CD4-positive, alpha-beta memory T cell (primary cell): ENCODE measurements around the gene CPNE2. TPM values are rescaled to one million over a fixed set of nuclear protein-coding genes. Genes with fewer than 3 reads are reported as not detected.

Experiments used
- CTCF ChIA-PET: fragments of 350-600 bp; sonication (Branson Sonifier 250); formaldehyde crosslinking; loops from one replicate; lab custom pipeline; 2021; ENCODE audit warnings: inconsistent platforms; ENCODE audit not compliant: partially characterized antibody; lab: Charles Lee
- POLR2A ChIA-PET: fragments of 350-600 bp; sonication (Branson Sonifier 250); formaldehyde crosslinking; loops from one replicate; lab custom pipeline; 2021; ENCODE audit not compliant: partially characterized antibody; lab: Charles Lee
- DNase-seq, 5 donors: peaks; one replicate each; pipeline versions ENCODE4 v3.0.0 to v3.0.0-alpha.2; 2020 to 2022; ENCODE audit warnings: mixed read lengths in 1 of 5
- H3K27ac ChIP-seq: one replicate; pipeline ENCODE4 v1.7.0; 2013; ENCODE audit warnings: low read depth, low read length
- H3K27me3 ChIP-seq: 2 replicates; pipeline ENCODE4 v1.7.0; 2013; ENCODE audit warnings: mild to moderate bottlenecking, low read length, moderate library complexity; ENCODE audit not compliant: insufficient read depth
- H3K36me3 ChIP-seq: 2 replicates; pipeline ENCODE4 v1.7.0; 2013; ENCODE audit warnings: mild to moderate bottlenecking, low read length, moderate library complexity; ENCODE audit not compliant: insufficient read depth
- H3K4me1 ChIP-seq: 2 replicates; pipeline ENCODE4 v1.7.0; 2013; ENCODE audit warnings: mild to moderate bottlenecking, low read length, moderate library complexity; ENCODE audit not compliant: insufficient read depth
- H3K4me3 ChIP-seq, 2 donors: one replicate each; pipeline ENCODE4 v1.7.0; 2013; ENCODE audit warnings: low read length in 2 of 2, mild to moderate bottlenecking in 1 of 2
- H3K9me3 ChIP-seq, 2 donors: one replicate each; pipeline ENCODE4 v1.7.0; 2013; ENCODE audit warnings: low read length in 2 of 2, control low read depth in 1 of 2; ENCODE audit not compliant: control insufficient read depth in 1 of 2
- H3K27ac Mint-ChIP-seq, 7 donors: one replicate each; pipeline ENCODE4 v1.8.0; 2020 to 2021; ENCODE audit warnings: mixed read lengths in 7 of 7, mild to moderate bottlenecking in 6 of 7, inconsistent platforms in 3 of 7, moderate library complexity in 3 of 7
- H3K27me3 Mint-ChIP-seq, 2 donors: one replicate each; pipeline ENCODE4 v1.8.0; 2020 to 2021; ENCODE audit warnings: mixed read lengths in 2 of 2
- H3K36me3 Mint-ChIP-seq, 2 donors: one replicate each; pipeline ENCODE4 v1.8.0; 2020 to 2021; ENCODE audit warnings: mixed read lengths in 2 of 2, inconsistent platforms in 1 of 2, mild to moderate bottlenecking in 1 of 2
- H3K4me1 Mint-ChIP-seq, 4 donors: one replicate each; pipeline ENCODE4 v1.8.0; 2020 to 2021; ENCODE audit warnings: mixed read lengths in 4 of 4, mild to moderate bottlenecking in 1 of 4
- H3K4me3 Mint-ChIP-seq, 8 donors: one replicate each; pipeline ENCODE4 v1.8.0; 2020 to 2021; ENCODE audit warnings: mixed read lengths in 8 of 8, mild to moderate bottlenecking in 7 of 8, moderate library complexity in 6 of 8, inconsistent platforms in 3 of 8
- H3K9me3 Mint-ChIP-seq, 8 donors: one replicate each; pipeline ENCODE4 v1.8.0; 2020 to 2021; ENCODE audit warnings: mixed read lengths in 8 of 8, mild to moderate bottlenecking in 5 of 8, inconsistent platforms in 3 of 8, moderate library complexity in 1 of 8
- intact Hi-C: fragments of 100-400 bp; cut with micrococcal nuclease; formaldehyde crosslinking; loops from one replicate; pipeline ENCODE4 v1.15.1; 2023
- polyA plus RNA-seq, 2 donors: library from polyadenylated mRNA; unstranded; fragments of 300-500 nt; fragmentation: Illumina TruSeq; gene quantifications; one replicate each; pipeline ENCODE4 v1.2.3, GENCODE V29; 2021
- total RNA-seq, 2 experiments: library from RNA; stranded (reverse); gene quantifications; one replicate each; pipeline ENCODE4 v1.2.3, GENCODE V29; 2021

Gene CPNE2
- total and polyA plus RNA-seq, 4 experiments from 2014 or later, result 3.8 to 6.8 (median 5.4) TPM

DNA sequence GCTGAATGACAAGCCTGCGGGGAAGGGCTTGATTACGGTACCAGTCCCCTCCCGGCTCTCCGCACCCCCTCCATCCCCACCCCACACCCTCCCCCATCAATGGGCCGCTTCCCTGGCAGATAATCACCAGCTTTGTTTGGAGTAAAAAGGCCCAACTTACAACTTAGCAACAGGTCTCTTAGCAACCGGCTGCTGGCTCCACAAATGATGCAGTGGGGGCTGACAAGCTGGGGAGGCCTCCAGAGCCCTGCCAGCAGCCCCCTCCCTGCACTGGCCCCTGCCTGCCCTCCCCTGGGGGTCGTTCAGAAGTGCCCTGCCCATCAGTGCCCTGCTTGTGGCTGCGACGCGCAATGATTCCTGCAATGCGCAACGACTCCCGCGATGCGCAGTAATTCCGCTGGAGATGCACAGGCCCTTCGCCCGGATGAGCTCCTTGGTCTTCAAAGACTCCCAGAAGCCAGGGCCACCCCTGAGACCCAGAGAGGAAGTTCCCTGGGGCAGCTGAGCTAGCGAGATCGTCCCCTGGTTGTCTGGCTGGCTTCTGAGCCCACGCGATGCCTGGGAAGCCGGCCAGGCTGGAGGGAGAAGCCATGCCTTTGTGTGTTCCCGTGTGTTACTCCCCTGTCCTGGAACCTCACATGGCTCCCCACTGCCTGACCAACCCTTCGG lies 23.3 kb downstream of the CPNE2 start:
- H3K9me3 Mint-ChIP-seq, result no peaks in the 10 kb centered on the region
- Histone ChIP-seq H3K4me1 (no peaks in the 10 kb centered on the region), H3K27me3 (no peaks in the 10 kb centered on the region), H3K9me3 (no peaks in the 10 kb centered on the region), H3K36me3 (no peaks in the 10 kb centered on the region), H3K4me3 (no peak overlapping the region), H3K27ac (no peak overlapping the region)
- H3K4me1 Mint-ChIP-seq, result peaks cover 0 to 2% (median 0%) of the 10 kb centered on the region in 4 donors
- no peak overlapping the region for H3K4me3 Mint-ChIP-seq
- intact Hi-C loops, result no loop called here
- no peak for DNase-seq
- ChIA-PET POLR2A (no interaction called here), CTCF (no interaction called here)
- no peak overlapping the region for H3K27ac Mint-ChIP-seq
- H3K27me3 Mint-ChIP-seq, result no peaks in the 10 kb centered on the region
- no peaks in the 10 kb centered on the region for H3K36me3 Mint-ChIP-seq

DNA sequence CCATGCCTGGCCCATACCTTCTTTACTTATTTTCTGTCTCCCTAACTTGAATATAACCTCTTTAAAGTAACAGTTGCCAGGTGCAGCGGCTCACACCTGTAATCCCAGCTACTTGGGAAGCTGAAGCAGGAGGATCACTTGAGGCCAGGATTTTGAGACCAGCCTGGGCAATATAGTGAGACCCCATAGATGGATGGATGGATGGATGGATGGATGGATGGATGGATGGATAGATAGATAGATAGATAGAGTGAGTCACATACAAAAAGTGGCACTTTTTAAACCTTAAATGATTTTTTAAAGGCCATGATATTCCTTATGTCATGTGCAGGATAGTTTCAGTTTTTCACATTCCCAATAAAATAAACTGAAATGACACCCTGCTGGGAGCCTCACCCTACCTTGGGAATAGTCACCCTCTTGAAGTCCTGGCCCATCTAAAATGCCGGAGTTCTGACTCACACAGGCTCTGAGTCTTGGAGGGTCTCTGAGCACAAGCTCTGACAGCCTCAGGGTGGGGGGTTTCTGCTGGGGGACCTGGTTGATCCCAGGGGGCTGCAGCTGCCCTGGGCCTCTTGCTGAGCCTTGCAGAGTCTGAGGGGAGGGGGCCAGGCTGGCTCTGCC lies 26.2 kb downstream of the CPNE2 start:
- H3K9me3 ChIP-seq, result no peaks in the 10 kb centered on the region
- intact Hi-C loops, result no loop called here
- Mint-ChIP-seq H3K9me3 (no peaks in the 10 kb centered on the region), H3K36me3 (no peaks in the 10 kb centered on the region), H3K27me3 (no peaks in the 10 kb centered on the region), H3K4me3 (no peak overlapping the region), H3K27ac (peak overlapping the region in 2 of 7 donors; percentile 30 to 51), H3K4me1 (peaks cover 1 to 7% (median 5%) of the 10 kb centered on the region in 4 donors)
- H3K36me3 ChIP-seq, result no peaks in the 10 kb centered on the region
- no peaks in the 10 kb centered on the region for H3K27me3 ChIP-seq
- no peak overlapping the region for H3K4me3 ChIP-seq
- DNase-seq, result no peak
- H3K27ac ChIP-seq, result no peak overlapping the region
- H3K4me1 ChIP-seq, result peaks cover 6% of the 10 kb centered on the region
- ChIA-PET POLR2A (interaction anchor here (0.7 kb wide), 1 partner anchor 10 kb away, joined by 3 read pairs; no protein-coding TSS in a partner anchor), CTCF (no interaction called here)

DNA sequence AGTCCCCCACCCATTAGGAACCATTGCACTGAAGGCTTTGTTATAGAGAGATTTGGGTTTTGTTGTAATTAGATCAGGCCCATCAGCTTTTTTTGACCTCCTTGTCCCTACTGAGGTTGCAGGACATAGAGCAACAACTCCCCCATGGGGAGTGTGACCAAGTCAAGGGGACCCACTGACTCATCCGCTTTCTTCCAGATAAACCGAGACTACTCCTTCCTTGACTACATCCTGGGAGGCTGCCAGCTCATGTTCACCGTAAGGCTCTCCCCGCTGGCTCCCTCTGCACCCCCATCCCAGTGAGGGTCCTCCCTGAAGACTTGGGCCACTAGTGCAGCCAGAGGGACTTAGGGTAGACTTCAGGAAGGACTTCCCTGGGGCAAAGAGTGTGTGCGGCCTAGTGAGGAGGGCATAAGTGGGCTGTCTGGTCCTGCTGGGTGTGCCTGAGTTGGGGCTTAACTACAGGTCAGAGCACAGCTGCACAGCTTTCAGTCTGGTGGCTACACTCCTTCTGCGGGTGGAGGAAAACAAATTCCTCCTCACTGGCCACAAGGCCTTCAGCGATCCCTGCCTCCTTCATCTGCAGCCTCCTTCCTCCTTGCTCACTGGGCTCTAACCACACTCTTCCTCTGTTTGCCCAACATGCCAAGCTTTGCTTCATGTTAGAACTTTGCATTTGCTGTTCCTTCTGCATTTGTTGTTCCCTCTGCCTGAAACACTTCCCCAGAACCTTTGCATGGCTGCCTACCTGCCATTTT lies 31.0 kb downstream of the CPNE2 start:
- Mint-ChIP-seq H3K4me1 (peaks cover 33 to 53% (median 43%) of the 10 kb centered on the region in 4 donors), H3K9me3 (peaks cover 0 to 1% (median 0%) of the 10 kb centered on the region in 8 donors), H3K27ac (peak overlapping the region; percentile 17 to 93 (median 77)), H3K4me3 (peak overlapping the region in 3 of 8 donors; percentile 5 to 44 (median 10)), H3K36me3 (no peaks in the 10 kb centered on the region), H3K27me3 (no peaks in the 10 kb centered on the region)
- intact Hi-C loops, result no loop called here
- no peak overlapping the region for H3K27ac ChIP-seq
- H3K36me3 ChIP-seq, result no peaks in the 10 kb centered on the region
- no peak overlapping the region for H3K4me3 ChIP-seq
- peaks cover 47% of the 10 kb centered on the region for H3K4me1 ChIP-seq
- ChIA-PET CTCF (interaction anchor here (0.9 to 1.2 kb wide), 3 partner anchors 19 to 71 kb away, joined by 3 read pairs; partner anchors contain the start of gene CPNE2), POLR2A (interaction anchor here (1.0 kb wide), 1 partner anchor 19 kb away, joined by 3 read pairs; no protein-coding TSS in a partner anchor)
- no peaks in the 10 kb centered on the region for H3K9me3 ChIP-seq
- no peak for DNase-seq
- H3K27me3 ChIP-seq, result no peaks in the 10 kb centered on the region

DNA sequence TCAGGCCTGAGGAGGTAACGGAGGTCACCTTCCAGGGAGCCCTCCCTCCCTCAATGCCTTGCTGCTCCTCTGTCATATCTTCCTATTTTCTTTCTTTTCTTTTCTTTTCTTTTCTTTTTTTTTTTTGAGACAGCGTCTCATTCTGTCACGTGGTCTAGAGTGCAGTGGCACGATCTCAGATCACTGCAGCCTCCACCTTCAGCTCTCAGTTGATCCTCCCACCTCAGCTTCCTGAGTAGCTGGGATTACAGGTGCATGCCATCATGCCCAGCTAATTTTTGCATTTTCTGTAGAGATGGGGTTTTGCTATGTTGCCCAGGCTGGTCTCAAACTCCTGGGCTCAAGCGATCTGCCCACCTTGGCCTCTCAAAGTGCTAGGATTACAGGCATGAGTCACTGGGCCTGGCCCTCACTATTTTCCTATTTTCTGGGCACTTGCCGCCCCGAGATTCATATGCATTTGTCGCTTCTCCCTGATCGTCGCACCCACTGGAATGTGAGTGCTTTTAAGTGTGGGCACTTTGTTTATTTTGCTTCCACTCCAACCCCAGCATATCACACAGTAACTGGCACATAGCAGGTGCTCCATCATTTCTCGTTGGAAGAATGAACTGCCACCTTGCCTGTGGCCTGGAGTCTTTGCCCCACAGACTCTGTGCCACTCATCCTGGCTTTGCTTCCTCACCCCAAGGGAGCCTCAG lies 31.7 kb downstream of the CPNE2 start:
- Mint-ChIP-seq H3K27me3 (no peaks in the 10 kb centered on the region), H3K27ac (peak overlapping the region; percentile 15 to 93 (median 86)), H3K4me3 (peak overlapping the region in 4 of 8 donors; percentile 10 to 73 (median 35)), H3K4me1 (peaks cover 40 to 60% (median 50%) of the 10 kb centered on the region in 4 donors), H3K9me3 (peaks cover 0 to 1% (median 0%) of the 10 kb centered on the region in 8 donors), H3K36me3 (no peaks in the 10 kb centered on the region)
- H3K4me1 ChIP-seq, result peaks cover 55% of the 10 kb centered on the region
- no peak overlapping the region for H3K4me3 ChIP-seq
- H3K9me3 ChIP-seq, result no peaks in the 10 kb centered on the region
- intact Hi-C loops, result no loop called here
- H3K36me3 ChIP-seq, result no peaks in the 10 kb centered on the region
- H3K27ac ChIP-seq, result no peak overlapping the region
- POLR2A ChIA-PET, result interaction anchor here (1.0 kb wide), 1 partner anchor 18 kb away, joined by 3 read pairs; no protein-coding TSS in a partner anchor
- DNase-seq, result no peak
- no peaks in the 10 kb centered on the region for H3K27me3 ChIP-seq
- CTCF ChIA-PET, result interaction anchor here (0.9 to 1.2 kb wide), 3 partner anchors 18 to 71 kb away, joined by 3 read pairs; partner anchors contain the start of gene CPNE2

DNA sequence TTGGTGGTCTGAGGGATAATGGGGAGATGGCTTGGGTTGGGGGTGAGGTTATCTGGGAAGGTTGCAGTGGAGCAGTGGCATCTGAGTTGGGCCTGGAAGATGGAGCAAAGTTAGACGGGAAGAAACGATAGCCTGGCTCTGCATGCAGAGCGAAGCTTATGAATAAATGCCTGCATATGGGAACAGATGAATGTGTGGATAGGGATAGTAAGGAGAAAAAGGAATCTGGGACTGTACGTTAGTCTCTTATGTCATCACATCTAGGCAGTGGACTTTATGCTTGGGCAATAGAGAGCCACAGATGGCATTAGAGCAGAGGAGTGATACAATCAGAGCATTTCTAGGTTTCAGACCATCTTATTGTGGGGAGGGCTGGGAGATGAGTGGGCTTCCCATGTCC lies 33.0 kb downstream of the CPNE2 start:
- Mint-ChIP-seq H3K4me3 (peak overlapping the region in 2 of 8 donors; percentile 17 to 22), H3K9me3 (peaks cover 0 to 1% (median 0%) of the 10 kb centered on the region in 8 donors), H3K36me3 (no peaks in the 10 kb centered on the region), H3K4me1 (peaks cover 47 to 72% (median 59%) of the 10 kb centered on the region in 4 donors), H3K27me3 (no peaks in the 10 kb centered on the region), H3K27ac (peak overlapping the region in 2 of 7 donors; percentile 34 to 56)
- intact Hi-C loops, result loop anchor here (5.0 kb wide), 1 partner anchor 42 kb away; no protein-coding TSS in a partner anchor
- POLR2A ChIA-PET, result no interaction called here
- Histone ChIP-seq H3K27me3 (no peaks in the 10 kb centered on the region), H3K4me3 (no peak overlapping the region), H3K9me3 (no peaks in the 10 kb centered on the region), H3K4me1 (peaks cover 64% of the 10 kb centered on the region), H3K36me3 (no peaks in the 10 kb centered on the region), H3K27ac (no peak overlapping the region)
- CTCF ChIA-PET, result interaction anchor here (1.9 kb wide), 1 partner anchor 32 kb away, joined by 4 read pairs; no protein-coding TSS in a partner anchor
- DNase-seq, result no peak

DNA sequence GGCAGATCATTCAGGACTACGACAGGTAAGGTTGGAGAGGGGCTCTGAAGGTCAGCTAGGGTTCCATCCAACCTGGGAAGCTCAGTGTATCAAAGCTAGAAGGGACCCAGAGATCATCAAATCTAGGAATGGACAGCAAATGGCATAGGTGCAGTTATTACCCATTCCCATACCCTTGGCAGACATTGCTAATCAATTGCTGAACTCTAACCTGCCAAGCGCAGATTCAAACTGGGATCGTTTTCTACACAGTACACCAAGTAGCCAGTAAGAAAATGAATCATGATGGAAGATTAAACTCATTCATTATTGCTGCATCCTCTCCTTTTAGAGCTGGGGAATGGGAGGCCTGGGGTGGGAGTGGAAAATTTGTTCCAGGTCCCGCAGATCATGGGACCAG lies 33.6 kb downstream of the CPNE2 start:
- peaks cover 50 to 78% (median 64%) of the 10 kb centered on the region in 4 donors for H3K4me1 Mint-ChIP-seq
- H3K4me3 Mint-ChIP-seq, result peak overlapping the region in 3 of 8 donors; percentile 7 to 22 (median 20)
- ChIA-PET POLR2A (interaction anchor here (1.2 kb wide), 1 partner anchor 43 kb away, joined by 3 read pairs; no protein-coding TSS in a partner anchor), CTCF (interaction anchor here (1.2 to 3.1 kb wide), 3 partner anchors 32 to 43 kb away, joined by 3 to 17 read pairs (median 4); no protein-coding TSS in a partner anchor)
- Histone ChIP-seq H3K36me3 (no peaks in the 10 kb centered on the region), H3K4me1 (peaks cover 70% of the 10 kb centered on the region), H3K4me3 (no peak overlapping the region), H3K27ac (no peak overlapping the region), H3K9me3 (no peaks in the 10 kb centered on the region), H3K27me3 (no peaks in the 10 kb centered on the region)
- no peaks in the 10 kb centered on the region for H3K36me3 Mint-ChIP-seq
- peak overlapping the region in 2 of 7 donors; percentile 22 to 73 for H3K27ac Mint-ChIP-seq
- peaks cover 0 to 1% (median 0%) of the 10 kb centered on the region in 8 donors for H3K9me3 Mint-ChIP-seq
- intact Hi-C loops, result loop anchor here (5.0 kb wide), 1 partner anchor 41 kb away; no protein-coding TSS in a partner anchor
- no peak for DNase-seq
- no peaks in the 10 kb centered on the region for H3K27me3 Mint-ChIP-seq
